Neural cell (in vitro differentiated cells): ENCODE measurements around the gene GFOD2. TPM values are rescaled to one million over a fixed set of nuclear protein-coding genes. Genes with fewer than 3 reads are reported as not detected.

ENCODE experiments used
- H2AFZ ChIP-seq: fragments of 200-600, 300-800 bp; sonication (generic), shearing (Covaris generic); 2 replicates; pipeline ENCODE4 v1.6.0; 2014; ENCODE audit warnings: low read depth, mild to moderate bottlenecking, antibody characterized with exemption, low read length, moderate library complexity
- H3F3A ChIP-seq: fragments of 200-600 bp; shearing (Covaris generic); 2 replicates; pipeline ENCODE4 v1.6.1; 2016; ENCODE audit warnings: mild to moderate bottlenecking, moderate library complexity, mixed read lengths, antibody characterized with exemption, low read length; ENCODE audit not compliant: insufficient read depth, poor library complexity, severe bottlenecking
- H3K27ac ChIP-seq: fragments of 200-600, 300-800 bp; sonication (generic), shearing (Covaris generic); 2 replicates; pipeline ENCODE4 v1.5.1; 2014; ENCODE audit warnings: mild to moderate bottlenecking, low read length, moderate library complexity
- H3K27me3 ChIP-seq: fragments of 300-800, 200-600 bp; sonication (generic), shearing (Covaris generic); 2 replicates; pipeline ENCODE4 v1.6.0; 2014; ENCODE audit warnings: mild to moderate bottlenecking, low read depth, low read length, moderate library complexity; ENCODE audit not compliant: insufficient read depth
- H3K36me3 ChIP-seq: fragments of 300-800, 200-600 bp; sonication (generic), shearing (Covaris generic); 2 replicates; pipeline ENCODE4 v1.5.1; 2014; ENCODE audit warnings: mild to moderate bottlenecking, antibody characterized with exemption, low read length, moderate library complexity; ENCODE audit not compliant: insufficient read depth
- H3K4me2 ChIP-seq: fragments of 300-800, 200-600 bp; sonication (generic), shearing (Covaris generic); 2 replicates; pipeline ENCODE4 v1.6.0; 2014; ENCODE audit warnings: mild to moderate bottlenecking, low read length
- H3K4me3 ChIP-seq: fragments of 300-800, 200-600 bp; sonication (generic), shearing (Covaris generic); 2 replicates; pipeline ENCODE4 v1.5.1; 2014; ENCODE audit warnings: mild to moderate bottlenecking, low read length, moderate library complexity
- H3K79me2 ChIP-seq: fragments of 200-600 bp; shearing (Covaris generic); replicated peaks from 2 replicates; pipeline ENCODE4 v1.6.0; 2014; ENCODE audit warnings: mild to moderate bottlenecking, low read length, moderate library complexity; ENCODE audit not compliant: insufficient read depth
- H3K9ac ChIP-seq: fragments of 300-800, 200-600 bp; sonication (generic), shearing (Covaris generic); 2 replicates; pipeline ENCODE4 v1.6.1; 2016; ENCODE audit warnings: mild to moderate bottlenecking, low read length, mixed read lengths
- H3K9me2 ChIP-seq: fragments of 200-600 bp; shearing (Covaris generic); 2 replicates; pipeline ENCODE4 v1.6.1; 2016; ENCODE audit warnings: mild to moderate bottlenecking, low read length, mixed read lengths; ENCODE audit not compliant: insufficient read depth
- H3K9me3 ChIP-seq: fragments of 200-600, 300-800 bp; sonication (generic), shearing (Covaris generic); 2 replicates; pipeline ENCODE4 v1.6.1; 2016; ENCODE audit warnings: mild to moderate bottlenecking, mixed run types, low read length, moderate library complexity, mixed read lengths
- H4K20me1 ChIP-seq: fragments of 200-600 bp; shearing (Covaris generic); 2 replicates; pipeline ENCODE4 v1.6.1; 2016; ENCODE audit warnings: mild to moderate bottlenecking, mixed run types; ENCODE audit not compliant: insufficient read depth
- EP300 ChIP-seq: fragments of 450-650 bp; conservative IDR thresholded peaks from 2 replicates; pipeline ENCODE4 v1.6.1; 2014; ENCODE audit warnings: antibody characterized with exemption, mild to moderate bottlenecking, moderate library complexity; ENCODE audit not compliant: poor library complexity, severe bottlenecking
- EZH2 ChIP-seq: fragments of 200-600, 300-800 bp; shearing (Covaris generic), sonication (generic); IDR thresholded peaks from 2 replicates; pipeline ENCODE4 v1.6.1; 2014; ENCODE audit warnings: antibody characterized with exemption, low read length, borderline replicate concordance, mild to moderate bottlenecking; ENCODE audit not compliant: insufficient read depth, poor library complexity, severe bottlenecking
- MXI1 ChIP-seq: fragments of 450-650 bp; conservative IDR thresholded peaks from 2 replicates; pipeline ENCODE4 v1.6.1; 2014; ENCODE audit warnings: antibody characterized with exemption, mild to moderate bottlenecking; ENCODE audit not compliant: poor library complexity, severe bottlenecking
- POLR2AphosphoS5 ChIP-seq: IDR thresholded peaks from 2 replicates; pipeline ENCODE4 v1.6.1; 2012
- RAD21 ChIP-seq: fragments of 450-650 bp; conservative IDR thresholded peaks from 2 replicates; pipeline ENCODE4 v1.6.1; 2014; ENCODE audit warnings: antibody characterized with exemption, mild to moderate bottlenecking, moderate library complexity
- REST ChIP-seq: IDR thresholded peaks from 2 replicates; pipeline ENCODE4 v1.6.1; 2012; ENCODE audit warnings: borderline replicate concordance
- SMC3 ChIP-seq: fragments of 450-650 bp; conservative IDR thresholded peaks from 2 replicates; pipeline ENCODE4 v1.6.1; 2014; ENCODE audit warnings: antibody characterized with exemption, mild to moderate bottlenecking, moderate library complexity; ENCODE audit not compliant: poor library complexity
- TAF1 ChIP-seq: IDR thresholded peaks from 2 replicates; pipeline ENCODE4 v1.6.1; 2012; ENCODE audit warnings: low read depth
- polyA plus RNA-seq: library from polyadenylated mRNA; depleted of rRNA; stranded (reverse); fragments of >200 nt; gene quantifications from 2 replicates; pipeline ENCODE4 v1.2.3, GENCODE V29; 2014
- TF ChIP-seq, protein P1 (sequence below): fragments of 450-650 bp; IDR thresholded peaks from 2 replicates; pipeline ENCODE4 v1.5.1; 2014; ENCODE audit warnings: antibody characterized with exemption, mild to moderate bottlenecking, moderate library complexity; ENCODE audit not compliant: poor library complexity, severe bottlenecking

GFOD2 gene
- polyA plus RNA-seq, 1 donor from 2014 or later, result 88.4 TPM

- H3F3A ChIP-seq, result no peaks in the 10 kb centered on the region
- no peak overlapping the region for H3K9ac ChIP-seq
- no peak overlapping the region for H3K4me3 ChIP-seq
- H3K27ac ChIP-seq, result no peak overlapping the region
- H3K27me3 ChIP-seq, result no peaks in the 10 kb centered on the region
- no peaks in the 10 kb centered on the region for H4K20me1 ChIP-seq
- H3K9me3 ChIP-seq, result no peaks in the 10 kb centered on the region
- no peak for TF ChIP-seq TAF1
- TF ChIP-seq RAD21, result no peak
- TF ChIP-seq POLR2AphosphoS5, result no peak
- TF ChIP-seq EP300, result no peak
- no peak for TF ChIP-seq SMC3
- TF ChIP-seq EZH2, result no peak
- TF ChIP-seq, protein P1, sequence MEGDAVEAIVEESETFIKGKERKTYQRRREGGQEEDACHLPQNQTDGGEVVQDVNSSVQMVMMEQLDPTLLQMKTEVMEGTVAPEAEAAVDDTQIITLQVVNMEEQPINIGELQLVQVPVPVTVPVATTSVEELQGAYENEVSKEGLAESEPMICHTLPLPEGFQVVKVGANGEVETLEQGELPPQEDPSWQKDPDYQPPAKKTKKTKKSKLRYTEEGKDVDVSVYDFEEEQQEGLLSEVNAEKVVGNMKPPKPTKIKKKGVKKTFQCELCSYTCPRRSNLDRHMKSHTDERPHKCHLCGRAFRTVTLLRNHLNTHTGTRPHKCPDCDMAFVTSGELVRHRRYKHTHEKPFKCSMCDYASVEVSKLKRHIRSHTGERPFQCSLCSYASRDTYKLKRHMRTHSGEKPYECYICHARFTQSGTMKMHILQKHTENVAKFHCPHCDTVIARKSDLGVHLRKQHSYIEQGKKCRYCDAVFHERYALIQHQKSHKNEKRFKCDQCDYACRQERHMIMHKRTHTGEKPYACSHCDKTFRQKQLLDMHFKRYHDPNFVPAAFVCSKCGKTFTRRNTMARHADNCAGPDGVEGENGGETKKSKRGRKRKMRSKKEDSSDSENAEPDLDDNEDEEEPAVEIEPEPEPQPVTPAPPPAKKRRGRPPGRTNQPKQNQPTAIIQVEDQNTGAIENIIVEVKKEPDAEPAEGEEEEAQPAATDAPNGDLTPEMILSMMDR, result no peak
- TF ChIP-seq MXI1, result no peak
- H3K36me3 ChIP-seq, result no peaks in the 10 kb centered on the region
- no peaks in the 10 kb centered on the region for H3K9me2 ChIP-seq
- no peaks in the 10 kb centered on the region for H3K79me2 ChIP-seq
- no peak overlapping the region for H3K4me2 ChIP-seq
- H2AFZ ChIP-seq, result no peak overlapping the region
These were observed 39.9 kb upstream of the GFOD2 start for GRCh38 chr16:67758966-67759365.

- Histone ChIP-seq H3K9me3 (no peaks in the 10 kb centered on the region), H3F3A (no peaks in the 10 kb centered on the region), H3K27me3 (no peaks in the 10 kb centered on the region), H3K4me2 (no peak overlapping the region), H3K36me3 (no peaks in the 10 kb centered on the region), H4K20me1 (no peaks in the 10 kb centered on the region), H3K27ac (no peak overlapping the region), H3K9ac (no peak overlapping the region), H3K79me2 (no peaks in the 10 kb centered on the region), H3K9me2 (no peaks in the 10 kb centered on the region), H3K4me3 (no peak overlapping the region), H2AFZ (no peak overlapping the region)
- no peak for TF ChIP-seq EP300
- TF ChIP-seq REST, result no peak
- TF ChIP-seq, protein P1, result no peak
- TF ChIP-seq TAF1, result no peak
- TF ChIP-seq SMC3, result no peak
- TF ChIP-seq RAD21, result no peak
- no peak for TF ChIP-seq MXI1
- no peak for TF ChIP-seq POLR2AphosphoS5
- no peak for TF ChIP-seq EZH2
These were observed 38.9 kb upstream of the GFOD2 start for GRCh38 chr16:67758006-67758405.
